Stimulated activated CD4-positive, alpha-beta T cell treated with anti-CD3 and anti-CD28 coated beads, Interleukin-2, amount 100 ng/mL, for 24 hours (primary cell): ENCODE measurements around the gene CBX2.

Experiments used
- DNase-seq, 2 donors: peaks; one replicate each; pipeline ENCODE4 v3.0.0-alpha.2; 2020

CBX2 gene

GRCh38 chr17:79789943-79790804 is 12.2 kb downstream of the CBX2 start:
- DNase-seq = peak in 1 of 2 donors; percentile 55

- no peak for DNase-seq
These were observed 13.1 kb downstream of the CBX2 start for GRCh38 chr17:79790805-79791734.

- DNase-seq = no peak
These were observed 13.8 kb downstream of the CBX2 start for GRCh38 chr17:79791735-79792161.

GRCh38 chr17:79792341-79792871 is 14.5 kb downstream of the CBX2 start:
- DNase-seq = no peak

GRCh38 chr17:79792984-79793923 is 15.3 kb downstream of the CBX2 start:
- no peak for DNase-seq

GRCh38 chr17:79793924-79794304 is 16.0 kb downstream of the CBX2 start:
- no peak for DNase-seq

GRCh38 chr17:79794659-79795511 is 16.9 kb downstream of the CBX2 start:
- no peak for DNase-seq

- no peak for DNase-seq
These were observed 18.0 kb downstream of the CBX2 start for GRCh38 chr17:79795795-79796443.

GRCh38 chr17:79796444-79796762 is 18.5 kb downstream of the CBX2 start:
- no peak for DNase-seq

GRCh38 chr17:79796763-79797491 is 19.0 kb downstream of the CBX2 start, which contains the start of gene CBX8:
Gene CBX8, minus strand, starts transcription at chr17:79797077. Its CDS starts 79 bp downstream, at chr17:79796998.
- peak; percentile 99 to 100 for DNase-seq

- no peak for DNase-seq
These were observed 19.7 kb downstream of the CBX2 start for GRCh38 chr17:79797492-79798298.

- DNase-seq = peak in 1 of 2 donors; percentile 26
These were observed 20.6 kb downstream of the CBX2 start for GRCh38 chr17:79798299-79799173.

- DNase-seq = no peak
These were observed 21.2 kb downstream of the CBX2 start for GRCh38 chr17:79799174-79799537.

GRCh38 chr17:79799538-79800324 is 21.8 kb downstream of the CBX2 start:
- DNase-seq = peak in 1 of 2 donors; percentile 19

GRCh38 chr17:79800325-79801155 is 22.6 kb downstream of the CBX2 start:
- DNase-seq = peak; percentile 56 to 62
